Activated T-helper 2 cell treated with anti-CD3 and anti-CD28 coated beads, Interferon-gamma antibody, Interleukin-2, Interleukin-4, amounts not matched to agents 10 μg/mL and 5 μg/mL and 100 μg/mL, durations not matched to agents 14 hours and 24 hours and 36 hours (primary cell): ENCODE data around the gene SAT1. TPM values are rescaled to one million over a fixed set of nuclear protein-coding genes. Genes with fewer than 3 reads are reported as not detected.

ENCODE experiments used
- DNase-seq: peaks from one replicate; pipeline ENCODE4 v3.0.0; 2021; ENCODE audit warnings: low spot score
- H3K27ac Mint-ChIP-seq: one replicate; pipeline ENCODE4 v1.8.0; 2021; ENCODE audit warnings: mixed read lengths
- H3K27me3 Mint-ChIP-seq: one replicate; pipeline ENCODE4 v1.8.0; 2021; ENCODE audit warnings: low read depth, mixed read lengths
- H3K36me3 Mint-ChIP-seq: one replicate; pipeline ENCODE4 v1.8.0; 2021; ENCODE audit warnings: low read depth, mixed read lengths
- H3K4me1 Mint-ChIP-seq: one replicate; pipeline ENCODE4 v1.8.0; 2021; ENCODE audit warnings: low read depth, mixed read lengths
- H3K4me3 Mint-ChIP-seq: one replicate; pipeline ENCODE4 v1.8.0; 2021; ENCODE audit warnings: low read depth, mild to moderate bottlenecking, moderate library complexity, mixed read lengths
- H3K9me3 Mint-ChIP-seq: one replicate; pipeline ENCODE4 v1.8.0; 2021; ENCODE audit warnings: mixed read lengths
- intact Hi-C: fragments of 100-400 bp; cut with micrococcal nuclease; formaldehyde crosslinking; loops from one replicate; pipeline ENCODE4 v1.15.1; 2023
- total RNA-seq: library from RNA; stranded (reverse); gene quantifications from 2 replicates; pipeline ENCODE4 v1.2.3, GENCODE V29; 2022

Gene SAT1
- total RNA-seq, 1 donor from 2014 or later: 76.7 TPM

DNA sequence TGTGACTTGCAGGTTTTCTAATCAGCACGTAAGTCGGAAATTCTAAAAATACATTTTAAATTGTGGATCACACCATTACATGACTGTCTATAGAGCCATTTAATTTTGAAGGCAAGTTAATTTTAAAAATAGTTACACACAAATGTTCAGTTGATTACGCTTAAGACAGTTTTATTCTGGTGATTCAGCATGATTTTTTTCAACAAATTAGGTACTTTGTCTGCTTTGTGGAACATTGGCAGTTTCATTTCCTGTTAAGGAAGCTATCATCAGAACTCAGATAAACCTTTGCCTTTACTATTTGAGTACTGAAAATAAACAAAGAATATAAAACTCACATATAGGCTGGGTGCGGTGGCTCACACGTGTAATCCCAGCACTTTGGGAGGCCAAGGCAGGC, 19.5 kb downstream of the SAT1 start:
- no peak for DNase-seq
- Mint-ChIP-seq H3K27me3 (no peaks in the 10 kb centered on the region), H3K4me1 (peaks cover 12% of the 10 kb centered on the region), H3K27ac (no peak overlapping the region), H3K9me3 (no peaks in the 10 kb centered on the region), H3K4me3 (no peak overlapping the region), H3K36me3 (no peaks in the 10 kb centered on the region)
- intact Hi-C loops: no loop called here

DNA sequence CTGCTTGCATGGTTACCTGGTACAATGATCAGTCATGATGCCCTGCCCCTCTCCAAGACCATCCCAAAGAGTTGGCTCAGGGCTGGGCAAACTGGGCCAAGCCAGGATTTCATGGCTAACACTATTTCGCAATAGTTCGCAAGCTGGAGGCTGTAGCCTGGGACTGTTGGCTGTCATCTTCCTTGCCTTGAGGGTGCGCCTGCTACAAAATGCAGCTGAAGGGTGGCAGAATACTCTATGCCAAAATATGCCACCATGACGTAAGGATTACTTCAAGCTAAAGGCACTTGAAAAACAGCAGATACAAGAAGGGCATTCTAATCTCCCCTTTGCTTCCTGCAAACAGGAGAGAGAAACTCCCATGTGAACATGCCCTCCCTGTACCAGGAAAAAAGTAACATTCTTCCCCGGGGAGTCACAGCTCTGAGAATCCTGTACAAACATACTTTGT, 21.0 kb downstream of the SAT1 start:
- DNase-seq: no peak
- H3K27me3 Mint-ChIP-seq: no peaks in the 10 kb centered on the region
- H3K4me1 Mint-ChIP-seq: peaks cover 11% of the 10 kb centered on the region
- intact Hi-C loops: no loop called here
- H3K36me3 Mint-ChIP-seq: no peaks in the 10 kb centered on the region
- H3K4me3 Mint-ChIP-seq: no peak overlapping the region
- H3K27ac Mint-ChIP-seq: no peak overlapping the region
- H3K9me3 Mint-ChIP-seq: no peaks in the 10 kb centered on the region

DNA sequence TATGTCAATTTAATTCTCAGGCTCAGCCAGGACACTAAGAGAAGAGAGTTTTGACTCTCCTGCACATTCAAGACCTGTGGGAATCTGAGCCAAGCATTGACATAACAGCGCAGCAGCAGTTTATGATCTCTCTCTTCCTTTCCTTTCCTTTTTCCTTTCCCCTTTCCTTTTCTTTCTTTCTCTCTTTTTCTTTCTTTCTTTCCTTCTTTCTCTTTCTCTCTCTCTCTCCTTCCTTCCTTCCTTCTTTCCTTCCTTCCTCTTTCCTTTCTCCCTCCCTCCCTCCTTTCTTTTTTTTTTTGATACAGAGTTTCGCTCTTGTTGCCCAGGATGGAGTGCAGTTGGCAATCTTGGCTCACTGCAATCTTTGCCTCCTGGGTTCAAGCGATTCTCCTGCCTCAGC, 21.6 kb downstream of the SAT1 start:
- peaks cover 9% of the 10 kb centered on the region for H3K4me1 Mint-ChIP-seq
- H3K36me3 Mint-ChIP-seq: no peaks in the 10 kb centered on the region
- H3K27me3 Mint-ChIP-seq: no peaks in the 10 kb centered on the region
- H3K9me3 Mint-ChIP-seq: no peaks in the 10 kb centered on the region
- no peak overlapping the region for H3K4me3 Mint-ChIP-seq
- no peak overlapping the region for H3K27ac Mint-ChIP-seq
- no peak for DNase-seq
- intact Hi-C loops: no loop called here

DNA sequence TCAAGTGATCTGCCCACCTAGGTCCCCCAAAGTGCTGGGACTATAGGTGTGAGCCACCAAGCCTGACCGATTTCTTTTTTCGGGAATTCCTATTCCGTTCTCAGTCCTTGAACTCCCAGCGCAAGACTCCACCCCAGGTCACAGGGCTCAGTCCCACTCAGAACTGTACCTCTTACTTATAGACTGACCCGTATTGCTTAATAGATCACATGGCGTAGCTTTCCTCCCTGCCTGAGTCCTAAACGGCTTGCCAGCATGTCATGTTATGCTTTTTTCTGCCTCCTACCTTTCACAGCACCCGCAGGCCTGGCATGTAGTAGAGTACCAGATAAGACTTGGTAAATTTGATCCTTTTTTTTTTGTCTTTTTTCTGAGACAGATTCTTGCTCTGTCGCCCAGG, 22.4 kb downstream of the SAT1 start:
- intact Hi-C loops: no loop called here
- Mint-ChIP-seq H3K4me1 (peaks cover 9% of the 10 kb centered on the region), H3K36me3 (no peaks in the 10 kb centered on the region), H3K27ac (no peak overlapping the region), H3K27me3 (no peaks in the 10 kb centered on the region), H3K9me3 (no peaks in the 10 kb centered on the region), H3K4me3 (no peak overlapping the region)
- no peak for DNase-seq

DNA sequence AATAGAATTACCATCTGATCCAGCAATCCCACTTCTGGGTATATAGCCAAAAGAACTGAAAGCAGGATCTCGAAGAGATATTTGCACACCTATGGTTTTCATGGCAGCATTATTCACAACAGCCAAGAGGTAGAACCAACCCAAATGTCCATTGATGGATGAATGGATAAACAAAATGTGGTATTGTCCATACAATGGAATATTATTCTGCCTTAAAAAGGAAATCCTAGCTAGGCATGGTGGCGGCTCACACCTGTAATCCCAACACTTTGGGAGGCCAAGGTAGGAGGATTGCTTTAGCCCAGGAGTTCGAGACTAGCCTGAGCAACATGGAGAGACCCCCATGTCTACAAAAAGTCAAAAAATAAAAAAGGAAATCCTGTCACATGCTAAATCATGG, 27.3 kb downstream of the SAT1 start:
- no peak overlapping the region for H3K4me3 Mint-ChIP-seq
- H3K27me3 Mint-ChIP-seq: peaks cover 2% of the 10 kb centered on the region
- peaks cover 2% of the 10 kb centered on the region for H3K4me1 Mint-ChIP-seq
- no peaks in the 10 kb centered on the region for H3K36me3 Mint-ChIP-seq
- no peak overlapping the region for H3K27ac Mint-ChIP-seq
- intact Hi-C loops: no loop called here
- H3K9me3 Mint-ChIP-seq: no peaks in the 10 kb centered on the region
- no peak for DNase-seq

DNA sequence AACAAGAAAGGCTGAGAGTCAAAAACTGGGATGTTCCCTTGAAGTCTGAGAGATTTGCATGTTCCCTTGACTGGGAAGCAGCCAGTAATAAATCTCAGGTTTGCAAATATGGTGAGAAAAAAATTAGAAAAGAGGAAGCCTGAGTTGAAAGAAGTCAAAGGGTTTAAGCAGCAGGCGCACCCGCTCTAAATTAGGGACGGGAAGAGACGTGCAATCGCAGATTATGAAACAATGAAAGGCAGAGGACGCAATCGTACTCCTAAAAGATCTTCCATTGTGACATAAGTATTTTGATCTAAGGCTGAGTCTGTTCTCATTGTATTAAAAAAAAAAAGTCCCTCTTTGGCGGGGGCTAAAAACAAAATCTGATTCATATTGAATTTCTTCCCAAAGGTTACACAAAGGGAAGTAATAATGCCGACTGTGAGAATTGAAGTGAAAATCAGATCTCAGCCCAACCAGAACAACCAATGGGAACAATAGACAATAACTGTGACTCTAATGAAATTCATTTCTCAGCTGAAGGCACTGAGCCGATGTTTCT, 28.2 kb downstream of the SAT1 start:
- Mint-ChIP-seq H3K4me1 (peaks cover 2% of the 10 kb centered on the region), H3K27ac (no peak overlapping the region), H3K36me3 (no peaks in the 10 kb centered on the region), H3K4me3 (no peak overlapping the region), H3K9me3 (no peaks in the 10 kb centered on the region), H3K27me3 (peaks cover 2% of the 10 kb centered on the region)
- intact Hi-C loops: no loop called here
- DNase-seq: no peak

DNA sequence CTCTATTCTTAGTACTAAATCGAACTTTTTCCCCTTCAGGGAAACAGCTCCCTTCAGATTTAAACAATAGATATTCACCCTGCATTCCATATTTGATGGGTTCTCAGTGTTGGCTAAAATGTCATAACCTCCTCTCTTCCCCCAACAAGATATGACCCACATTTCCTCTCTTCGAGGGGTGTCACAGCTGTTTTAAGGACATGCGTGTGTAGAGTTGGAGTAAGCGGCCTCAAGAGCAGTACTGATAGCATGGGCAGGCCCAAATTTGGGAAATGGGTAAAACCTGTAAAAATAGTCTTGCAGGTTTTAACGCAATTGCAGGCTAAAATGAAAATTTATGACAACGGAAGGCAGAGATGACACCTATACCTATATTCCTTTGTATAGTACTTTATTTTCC, 28.7 kb downstream of the SAT1 start:
- Mint-ChIP-seq H3K4me1 (peaks cover 2% of the 10 kb centered on the region), H3K4me3 (no peak overlapping the region), H3K27ac (no peak overlapping the region), H3K36me3 (no peaks in the 10 kb centered on the region), H3K27me3 (peaks cover 2% of the 10 kb centered on the region), H3K9me3 (no peaks in the 10 kb centered on the region)
- intact Hi-C loops: no loop called here
- no peak for DNase-seq

DNA sequence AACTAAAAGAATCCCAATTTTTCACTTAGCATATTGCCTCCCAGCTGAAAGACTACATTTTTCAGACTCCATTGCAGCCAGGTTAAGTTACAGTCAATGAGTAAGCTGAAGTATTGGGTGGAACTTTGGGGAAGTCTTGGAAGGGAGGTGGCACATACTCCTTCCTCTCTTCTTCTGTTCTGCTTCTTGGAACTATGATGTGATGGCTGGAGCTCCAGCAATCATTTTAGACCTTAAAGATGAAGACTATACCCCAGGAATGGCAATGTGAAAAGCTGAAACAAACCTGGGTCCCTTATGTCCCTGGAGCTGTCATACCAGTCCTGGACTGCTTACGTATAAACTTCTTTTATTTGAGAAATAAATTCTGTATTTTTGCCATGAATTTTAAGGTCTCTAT, 30.8 kb downstream of the SAT1 start:
- H3K9me3 Mint-ChIP-seq: no peaks in the 10 kb centered on the region
- no peaks in the 10 kb centered on the region for H3K36me3 Mint-ChIP-seq
- intact Hi-C loops: no loop called here
- H3K4me1 Mint-ChIP-seq: no peaks in the 10 kb centered on the region
- H3K27ac Mint-ChIP-seq: no peak overlapping the region
- no peak for DNase-seq
- no peak overlapping the region for H3K4me3 Mint-ChIP-seq
- H3K27me3 Mint-ChIP-seq: peaks cover 2% of the 10 kb centered on the region

DNA sequence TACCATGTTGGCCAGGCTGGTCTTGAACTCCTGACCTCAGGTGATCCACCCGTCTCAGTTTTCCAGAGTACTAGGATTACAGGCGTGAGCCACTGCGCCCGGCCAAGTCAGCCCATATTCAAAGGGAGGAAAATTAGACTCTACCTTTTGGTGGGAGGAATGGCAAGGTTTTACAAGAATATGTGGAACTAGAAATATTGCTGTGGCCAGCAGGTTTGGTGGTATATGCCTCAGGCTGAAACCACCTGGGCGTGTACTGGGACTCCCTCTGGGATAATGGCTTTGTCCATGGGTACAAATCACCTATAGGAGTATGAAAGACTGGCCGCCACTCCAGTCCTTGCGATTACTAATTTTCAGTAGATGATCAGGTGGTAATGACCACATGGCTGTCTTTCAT, 32.4 kb downstream of the SAT1 start:
- intact Hi-C loops: no loop called here
- no peaks in the 10 kb centered on the region for H3K9me3 Mint-ChIP-seq

DNA sequence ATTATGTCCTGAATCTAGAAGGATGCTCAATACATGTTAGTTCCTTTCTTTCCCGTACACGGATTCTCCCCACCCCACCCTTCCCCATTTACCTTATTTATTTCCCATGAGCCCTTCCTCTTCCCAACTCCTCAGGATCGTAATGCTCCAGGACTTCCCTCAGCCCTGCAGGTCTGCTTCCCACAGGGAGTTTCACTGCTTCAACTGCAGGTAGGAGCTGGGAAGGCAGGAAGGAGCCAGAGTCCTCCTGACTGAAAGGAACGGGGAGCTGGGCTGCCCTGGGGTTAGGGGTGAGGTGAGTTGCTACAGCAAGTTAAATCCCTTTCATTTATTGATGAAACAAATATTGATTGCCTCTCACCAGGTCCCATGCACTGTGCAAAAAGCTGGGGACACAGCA, 33.2 kb downstream of the SAT1 start:
- no peak overlapping the region for H3K4me3 Mint-ChIP-seq
- H3K9me3 Mint-ChIP-seq: no peaks in the 10 kb centered on the region
- no peaks in the 10 kb centered on the region for H3K36me3 Mint-ChIP-seq
- peaks cover 2% of the 10 kb centered on the region for H3K27me3 Mint-ChIP-seq
- peaks cover 3% of the 10 kb centered on the region for H3K4me1 Mint-ChIP-seq
- DNase-seq: no peak
- intact Hi-C loops: no loop called here
- H3K27ac Mint-ChIP-seq: no peak overlapping the region

More for the DNA sequence above, 32.4 kb downstream of the SAT1 start:
- H3K27me3 Mint-ChIP-seq: peaks cover 2% of the 10 kb centered on the region
- no peak overlapping the region for H3K27ac Mint-ChIP-seq
- no peak for DNase-seq
- H3K4me3 Mint-ChIP-seq: no peak overlapping the region
- peaks cover 3% of the 10 kb centered on the region for H3K4me1 Mint-ChIP-seq
- no peaks in the 10 kb centered on the region for H3K36me3 Mint-ChIP-seq

DNA sequence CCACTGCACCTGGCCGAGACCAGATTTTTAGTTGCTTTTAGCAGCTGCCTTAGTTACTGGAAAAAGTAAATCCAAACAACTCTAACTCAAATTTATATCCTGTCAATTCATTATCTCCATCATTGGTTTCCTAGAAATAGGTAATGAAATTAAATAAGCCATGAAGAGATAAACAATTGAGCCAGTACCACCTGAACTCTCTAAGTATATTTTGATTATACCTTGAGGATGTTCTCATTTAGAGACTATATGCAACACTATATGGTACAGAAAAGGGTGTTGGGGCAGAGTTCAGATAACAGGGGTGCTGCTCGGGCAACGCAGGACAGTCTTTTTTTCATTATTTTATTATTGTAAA, 35.0 kb downstream of the SAT1 start:
- DNase-seq: no peak
- Mint-ChIP-seq H3K27me3 (no peaks in the 10 kb centered on the region), H3K36me3 (no peaks in the 10 kb centered on the region), H3K4me1 (peaks cover 4% of the 10 kb centered on the region), H3K9me3 (no peaks in the 10 kb centered on the region), H3K27ac (no peak overlapping the region), H3K4me3 (no peak overlapping the region)
- intact Hi-C loops: no loop called here

DNA sequence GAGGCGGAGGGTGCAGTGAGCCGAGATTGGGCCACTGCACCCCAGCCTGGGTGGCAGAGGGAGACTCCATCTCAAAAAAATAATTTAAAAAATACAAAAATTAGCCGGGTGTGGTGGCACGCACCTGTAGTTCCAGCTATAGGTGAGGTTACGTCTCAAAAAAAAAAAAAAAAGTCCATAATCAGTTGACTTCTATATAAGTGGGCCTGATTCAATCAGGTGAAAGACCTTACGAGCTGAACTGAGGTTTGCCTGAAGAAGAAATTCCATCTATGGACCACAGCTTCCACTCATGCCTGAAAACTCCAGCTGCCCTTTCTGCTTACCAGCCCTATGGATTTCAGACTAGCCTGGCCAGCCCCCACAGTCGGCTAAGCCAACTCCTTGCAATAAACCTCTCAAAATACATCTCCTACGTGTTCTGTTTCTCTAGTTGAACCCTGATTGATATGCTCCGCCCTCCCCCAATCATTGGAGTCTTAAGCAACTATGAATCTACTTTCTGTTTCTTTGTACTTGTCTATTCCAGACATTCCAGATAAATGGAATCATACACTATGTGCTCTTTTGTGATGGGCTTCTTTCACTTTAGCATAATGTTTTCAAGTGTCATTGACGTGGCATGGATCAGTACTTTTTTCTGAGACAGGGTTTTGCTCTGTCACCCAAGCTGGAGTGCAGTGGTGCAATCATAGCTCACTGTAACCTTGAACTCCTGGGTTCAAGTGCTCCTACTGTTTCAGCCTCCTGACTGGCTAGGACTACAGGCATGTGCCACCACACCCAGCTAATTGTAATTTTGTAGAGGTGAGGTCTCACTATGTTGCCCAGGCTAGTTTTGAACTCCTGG, 36.6 kb downstream of the SAT1 start:
- intact Hi-C loops: no loop called here
- Mint-ChIP-seq H3K27me3 (no peaks in the 10 kb centered on the region), H3K4me1 (peaks cover 4% of the 10 kb centered on the region), H3K9me3 (no peaks in the 10 kb centered on the region), H3K4me3 (no peak overlapping the region), H3K36me3 (no peaks in the 10 kb centered on the region), H3K27ac (no peak overlapping the region)
- no peak for DNase-seq

DNA sequence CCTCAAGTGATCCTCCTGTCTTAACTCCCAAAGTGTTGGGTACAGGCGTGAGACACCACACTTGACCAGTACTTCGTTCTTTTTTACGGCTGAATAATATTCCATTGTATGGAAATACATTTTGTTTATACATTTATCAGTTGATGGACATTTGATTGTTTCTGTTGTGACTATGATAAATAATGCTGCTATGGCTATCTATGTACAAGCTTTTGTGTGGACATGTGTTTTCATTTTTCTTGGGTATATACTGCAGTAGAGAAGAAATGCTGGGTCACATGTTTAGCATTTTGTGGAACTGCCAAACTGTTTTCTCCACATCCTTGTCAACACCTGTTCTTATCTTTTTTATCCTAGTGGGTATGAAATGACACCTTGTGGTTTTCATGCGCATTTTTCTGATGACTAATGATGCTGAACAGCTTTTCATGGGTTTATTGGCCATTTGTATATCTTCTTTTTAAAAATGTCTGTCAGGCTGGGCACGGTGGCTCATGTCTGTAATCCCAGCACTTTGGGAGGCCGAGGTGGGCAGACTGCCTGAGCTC, 37.3 kb downstream of the SAT1 start:
- Mint-ChIP-seq H3K4me3 (no peak overlapping the region), H3K9me3 (no peaks in the 10 kb centered on the region), H3K4me1 (peaks cover 4% of the 10 kb centered on the region), H3K36me3 (no peaks in the 10 kb centered on the region), H3K27ac (no peak overlapping the region), H3K27me3 (no peaks in the 10 kb centered on the region)
- no peak for DNase-seq
- intact Hi-C loops: no loop called here
